AG09319 (cell line): ENCODE results near the gene PDZD8.

ENCODE experiments used
- DNase-seq: peaks from one replicate; pipeline ENCODE4 v3.0.0-alpha.2; 2010; ENCODE audit warnings: low read depth; ENCODE audit errors: extremely low read depth
- TF ChIP-seq, protein P1 (sequence below): IDR thresholded peaks from 2 replicates; pipeline ENCODE4 v1.5.1; 2011; ENCODE audit warnings: low read depth, mild to moderate bottlenecking, inconsistent platforms, low read length, moderate library complexity

PDZD8 gene

GRCh38 chr10:117391436-117392205 is 16.4 kb upstream of the PDZD8 start:
- TF ChIP-seq, protein P1, sequence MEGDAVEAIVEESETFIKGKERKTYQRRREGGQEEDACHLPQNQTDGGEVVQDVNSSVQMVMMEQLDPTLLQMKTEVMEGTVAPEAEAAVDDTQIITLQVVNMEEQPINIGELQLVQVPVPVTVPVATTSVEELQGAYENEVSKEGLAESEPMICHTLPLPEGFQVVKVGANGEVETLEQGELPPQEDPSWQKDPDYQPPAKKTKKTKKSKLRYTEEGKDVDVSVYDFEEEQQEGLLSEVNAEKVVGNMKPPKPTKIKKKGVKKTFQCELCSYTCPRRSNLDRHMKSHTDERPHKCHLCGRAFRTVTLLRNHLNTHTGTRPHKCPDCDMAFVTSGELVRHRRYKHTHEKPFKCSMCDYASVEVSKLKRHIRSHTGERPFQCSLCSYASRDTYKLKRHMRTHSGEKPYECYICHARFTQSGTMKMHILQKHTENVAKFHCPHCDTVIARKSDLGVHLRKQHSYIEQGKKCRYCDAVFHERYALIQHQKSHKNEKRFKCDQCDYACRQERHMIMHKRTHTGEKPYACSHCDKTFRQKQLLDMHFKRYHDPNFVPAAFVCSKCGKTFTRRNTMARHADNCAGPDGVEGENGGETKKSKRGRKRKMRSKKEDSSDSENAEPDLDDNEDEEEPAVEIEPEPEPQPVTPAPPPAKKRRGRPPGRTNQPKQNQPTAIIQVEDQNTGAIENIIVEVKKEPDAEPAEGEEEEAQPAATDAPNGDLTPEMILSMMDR: no peak
- no peak for DNase-seq

- TF ChIP-seq, protein P1: no peak
- no peak for DNase-seq
Measured at GRCh38 chr10:117390420-117390819, 15.2 kb upstream of the PDZD8 start.

- DNase-seq: no peak
- TF ChIP-seq, protein P1: no peak
Measured at GRCh38 chr10:117386805-117387204, 11.6 kb upstream of the PDZD8 start.

GRCh38 chr10:117382861-117383260 is 7.6 kb upstream of the PDZD8 start:
- no peak for DNase-seq
- TF ChIP-seq, protein P1: no peak

GRCh38 chr10:117374506-117375359 is 507 bp downstream of the PDZD8 start:
- no peak for DNase-seq
- TF ChIP-seq, protein P1: no peak

DNA sequence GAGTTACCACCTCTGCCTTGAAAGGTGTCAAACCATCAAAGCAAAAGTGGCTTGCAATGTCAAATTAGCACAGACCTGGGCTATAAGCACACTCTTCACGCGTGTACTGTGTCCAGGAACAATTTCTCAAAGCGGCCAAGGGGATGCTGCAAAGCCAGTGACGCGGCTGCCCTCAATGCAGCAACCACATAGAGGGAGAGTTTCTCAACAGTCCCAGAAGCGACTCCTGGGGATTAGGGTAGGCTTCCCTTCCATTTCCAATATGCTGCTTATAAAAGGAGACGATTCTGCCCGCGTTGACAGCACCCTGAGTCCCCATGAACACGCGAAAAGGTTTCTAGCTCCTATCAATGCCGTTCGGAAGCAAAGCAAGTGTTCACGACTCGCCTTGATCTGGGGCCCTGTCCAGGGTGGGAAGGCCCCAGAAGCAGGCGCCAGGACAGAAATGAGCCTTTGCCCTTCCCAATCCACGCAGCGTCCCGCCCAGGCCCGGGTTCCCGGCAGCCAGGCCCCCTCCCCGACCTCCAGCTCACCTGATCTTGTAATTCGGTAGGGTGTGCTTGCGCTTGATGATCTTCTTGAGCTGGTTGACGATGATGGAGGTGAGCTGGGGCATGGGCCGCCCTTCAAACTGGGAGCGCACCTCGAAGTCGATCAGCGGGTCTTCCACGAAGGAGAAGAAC is 1.3 kb downstream of the PDZD8 start:
- TF ChIP-seq, protein P1: no peak
- DNase-seq: no peak
